GM12878 (cell line): Measurements from ENCODE around the gene CASTOR1. TPM values are rescaled to one million over a fixed set of nuclear protein-coding genes. Genes with fewer than 3 reads are reported as not detected.

Experiments
- ATAC-seq: fragments of 200-7000 bp; cut with Tn5 transposase; 3 replicates; pipeline ENCODE4 v1.9.1; 2020; ENCODE audit warnings: mild to moderate bottlenecking, moderate library complexity
- Bru-seq: library from RNA; stranded (reverse); fragments of 400-500 nt; gene quantifications from one replicate; lab custom pipeline; 2021; lab: Mats Ljungman, UMichigan
- BruChase-seq, 2 experiments: library from RNA; stranded (reverse); fragments of 400-500 nt; gene quantifications; one replicate each; lab custom pipeline; 2021; lab: Mats Ljungman, UMichigan
- BruUV-seq: library from RNA; stranded (reverse); fragments of 400-500 nt; replicated peaks from 2 replicates; lab custom pipeline; 2021; lab: Mats Ljungman, UMichigan
- CTCF ChIA-PET: fragments of 300-600 bp; sonication (Branson Sonifier 250); formaldehyde crosslinking; extraction: SDS; loops from one replicate; lab custom pipeline; 2021; ENCODE audit warnings: inconsistent platforms; lab: Yijun Ruan, JAX
- POLR2A ChIA-PET: fragments of 350-600 bp; formaldehyde crosslinking; extraction: SDS; loops from one replicate; lab custom pipeline; 2021; ENCODE audit warnings: inconsistent platforms; lab: Charles Lee
- RAD21 ChIA-PET: fragments of 300-600 bp; sonication (Branson Sonifier 250); formaldehyde crosslinking; loops from one replicate; lab custom pipeline; 2023; ENCODE audit warnings: antibody characterized with exemption; ENCODE audit not compliant: unreplicated experiment; lab: Charles Lee
- SMC1A ChIA-PET: fragments of 300-600 bp; sonication (Branson Sonifier 250); formaldehyde crosslinking; loops from one replicate; lab custom pipeline; 2023; ENCODE audit not compliant: unreplicated experiment, uncharacterized antibody; lab: Charles Lee
- DNase-seq: peaks from one replicate; pipeline ENCODE4 v3.0.0-alpha.2; 2011; ENCODE audit warnings: low read depth, low spot score
- FAIRE-seq: peaks from 3 replicates; lab custom pipeline; 2011; peaks lifted over from hg19 to GRCh38; lab: Jason Lieb, UNC
- H2AFZ ChIP-seq: 2 replicates; pipeline ENCODE4 v1.6.0; 2011; ENCODE audit warnings: low read depth, low read length, control low read depth; ENCODE audit not compliant: control insufficient read depth
- H3K27ac ChIP-seq: 2 replicates; pipeline ENCODE4 v1.5.1; 2011; ENCODE audit warnings: control low read depth; ENCODE audit not compliant: control insufficient read depth, insufficient read depth
- H3K27me3 ChIP-seq, 2 experiments: replicated peaks in 1 of 2; 2 replicates each; pipeline versions ENCODE4 v1.6.0 to v1.6.1; 2011; ENCODE audit warnings: low read length in 1 of 2; ENCODE audit not compliant: control insufficient read depth in 2 of 2, insufficient read depth in 2 of 2
- H3K36me3 ChIP-seq, 2 experiments: 2 replicates each; pipeline ENCODE4 v1.5.1; 2011; ENCODE audit warnings: low read length in 1 of 2; ENCODE audit not compliant: control insufficient read depth in 2 of 2, insufficient read depth in 2 of 2
- H3K4me1 ChIP-seq: 2 replicates; pipeline ENCODE4 v1.6.1; 2011; ENCODE audit warnings: mild to moderate bottlenecking, low read length, moderate library complexity, mixed read lengths; ENCODE audit not compliant: control insufficient read depth, insufficient read depth
- H3K4me2 ChIP-seq: 2 replicates; pipeline ENCODE4 v1.6.0; 2011; ENCODE audit warnings: control low read depth; ENCODE audit not compliant: control insufficient read depth, insufficient read depth
- H3K4me3 ChIP-seq: fragments of 200-600 bp; sonication (generic); 2 replicates; pipeline ENCODE4 v1.5.1; 2016
- H3K79me2 ChIP-seq: 2 replicates; pipeline ENCODE4 v1.6.0; 2011; ENCODE audit warnings: low read length; ENCODE audit not compliant: control insufficient read depth, insufficient read depth
- H3K9ac ChIP-seq: 2 replicates; pipeline ENCODE4 v1.8.0; 2011; ENCODE audit warnings: low read length, control low read depth, mixed read lengths; ENCODE audit not compliant: control insufficient read depth, insufficient read depth
- H3K9me3 ChIP-seq: replicated peaks from 3 replicates; pipeline ENCODE4 v1.5.1; 2011; ENCODE audit warnings: mild to moderate bottlenecking, low read length; ENCODE audit not compliant: control insufficient read depth, insufficient read depth
- H4K20me1 ChIP-seq: 2 replicates; pipeline ENCODE4 v1.6.0; 2011; ENCODE audit not compliant: control insufficient read depth, insufficient read depth
- IKZF2 ChIP-seq, 2 experiments: fragments of 450-650 bp; IDR thresholded peaks; 2 replicates each; pipeline ENCODE4 v1.6.1; 2017; ENCODE audit warnings: mild to moderate bottlenecking in 2 of 2, moderate library complexity in 2 of 2
- NR2F1 ChIP-seq: fragments of 450-650 bp; conservative IDR thresholded peaks from 2 replicates; pipeline ENCODE4 v1.6.1; 2017; ENCODE audit warnings: mild to moderate bottlenecking
- PAX8 ChIP-seq: fragments of 450-650 bp; IDR thresholded peaks from 2 replicates; pipeline ENCODE4 v1.6.1; 2017; ENCODE audit warnings: mild to moderate bottlenecking, moderate library complexity
- ZNF207 ChIP-seq: fragments of 450-650 bp; IDR thresholded peaks from 2 replicates; pipeline ENCODE4 v1.6.1; 2014; ENCODE audit warnings: antibody characterized with exemption, mild to moderate bottlenecking, borderline replicate concordance
- ZNF217 ChIP-seq: fragments of 450-650 bp; IDR thresholded peaks from 2 replicates; pipeline ENCODE4 v1.6.1; 2017; ENCODE audit warnings: antibody characterized with exemption, mild to moderate bottlenecking
- ZNF622 ChIP-seq: fragments of 450-650 bp; IDR thresholded peaks from 2 replicates; pipeline ENCODE4 v1.6.1; 2017; ENCODE audit warnings: mild to moderate bottlenecking, inconsistent platforms
- WGBS: methylation state at CpG from one replicate; pipeline ENCODE4 v1.1.6; 2016; ENCODE audit warnings: low lambda C conversion rate; ENCODE audit not compliant: insufficient replicate concordance, insufficient coverage; ENCODE audit errors: missing lambda C conversion rate; 5-methylcytosine and 5-hydroxymethylcytosine counted together
- in situ Hi-C: fragments of 300-500 bp; cut with MboI; formaldehyde crosslinking; loops from 9 replicates; pipeline ENCODE4 v1.14.3; 2018; ENCODE audit warnings: mixed read lengths
- intact Hi-C: fragments of 100-400 bp; cut with micrococcal nuclease; formaldehyde crosslinking; loops from one replicate; pipeline ENCODE4 v1.14.2; 2022; ENCODE audit not compliant: unreplicated experiment
- long read RNA-seq, 2 experiments: library from polyadenylated mRNA; unstranded; transcript quantifications; one replicate each; pipeline ENCODE4 v2.0.0, GENCODE V29; 2019 to 2020
- polyA minus RNA-seq, 3 experiments: library from RNA; depleted of rRNA, polyadenylated mRNA; stranded (reverse); fragments of >200 nt; gene quantifications; 2 replicates each; pipeline ENCODE4 v1.2.3, GENCODE V29; 2011
- polyA plus RNA-seq, 11 experiments: library from polyadenylated mRNA; depleted of rRNA in 4 of 11; unstranded in 6 of 11; stranded (reverse) in 5 of 11; fragments of >200 nt; fragmentation: Nextera tagmentation in 4 of 11; fragmentation: Illumina TruSeq in 1 of 11; extraction: Ambion mirVana in 4 of 11; extraction: Trizol in 1 of 11; gene quantifications; 1 replicate in 1 of 11; 2 replicates in 10 of 11; pipeline versions ENCODE4 v1.2.1 to v1.2.3, GENCODE V29; 2011 to 2016; ENCODE audit warnings: inconsistent platforms in 2 of 11, missing spikeins in 2 of 11, low read depth in 1 of 11
- total RNA-seq, 4 experiments: library from RNA; depleted of rRNA in 3 of 4; stranded (reverse); fragments of >200 nt in 3 of 4; fragmentation: Illumina TruSeq in 1 of 4; extraction: Trizol in 1 of 4; gene quantifications; 2 replicates each; pipeline versions ENCODE4 v1.2.1 to v1.2.3, GENCODE V29; 2013 to 2021
- TF ChIP-seq, protein P1 (sequence below): IDR thresholded peaks from 2 replicates; pipeline ENCODE4 v1.6.1; 2012; ENCODE audit warnings: mild to moderate bottlenecking, low read depth, low read length
- TF ChIP-seq, protein P2 (sequence below): IDR thresholded peaks from 2 replicates; pipeline ENCODE4 v1.6.1; 2011; ENCODE audit warnings: borderline replicate concordance, low read depth, mild to moderate bottlenecking, moderate library complexity, low read length; ENCODE audit not compliant: insufficient read depth, poor library complexity, severe bottlenecking
- TF ChIP-seq, protein P3 (sequence below): fragments of 450-650 bp; conservative IDR thresholded peaks from 2 replicates; pipeline ENCODE4 v1.6.1; 2017; ENCODE audit warnings: mild to moderate bottlenecking, moderate library complexity

Gene CASTOR1
- 3.6 and 4.4 TPM in 2 replicates for total RNA-seq (2013; cell fraction: nucleolus; rRNA removed)
- total RNA-seq (2014; rRNA removed) (5.3 and 5.9 TPM in 2 replicates), total RNA-seq (2014; rRNA removed; fragmentation: Illumina TruSeq; extraction: Trizol) (1.2 and 2.4 TPM in 2 replicates), total RNA-seq (2021) (6.0 and 9.1 TPM in 2 replicates), polyA plus RNA-seq (2011; rRNA removed) (0.65 and 1.6 TPM in 2 replicates), polyA plus RNA-seq (2014; fragmentation: Illumina TruSeq; extraction: Trizol) (0.25 and 1.9 TPM in 2 replicates), polyA plus RNA-seq (2014; fragmentation: Nextera tagmentation; extraction: Ambion mirVana) (1 to 10 TPM in 1 of 2 experiments, under 1 TPM in 1; 0.31 to 1.2 TPM), polyA plus RNA-seq (2014; rRNA removed) (5.5 and 6.3 TPM in 2 replicates), polyA plus RNA-seq (2016; fragmentation: Nextera tagmentation; extraction: Ambion mirVana) (1 to 10 TPM; 4.2 to 5.3 TPM), polyA minus RNA-seq (2011; rRNA and poly(A)+ RNA removed) (1.6 and 2.1 TPM in 2 replicates), Bru-seq, nascent RNA (percentile 45 among the genes with signal in this experiment), BruChase-seq, experiment 1, labeled RNA remaining after a 6-hour chase (percentile 38 among the genes with signal in this experiment), BruChase-seq, experiment 2, labeled RNA remaining after a 2-hour chase (percentile 48 among the genes with signal in this experiment)
- 1.9 TPM for polyA plus RNA-seq (2011; ENCODE audit: low read depth)
- polyA plus RNA-seq (2011; cell fraction: cytosol; rRNA removed) = 2.1 and 2.4 TPM in 2 replicates
- 8.4 and 11.5 TPM in 2 replicates for polyA plus RNA-seq (2011; cell fraction: nucleus; rRNA removed)
- polyA plus RNA-seq (2012) = 5.7 and 6.0 TPM in 2 replicates
- not detected in 2 replicates for polyA minus RNA-seq (2011; cell fraction: cytosol; rRNA and poly(A)+ RNA removed)
- 5.4 and 7.1 TPM in 2 replicates for polyA minus RNA-seq (2011; cell fraction: nucleus; rRNA and poly(A)+ RNA removed)
- long read RNA-seq, experiment 1, partial matches to known transcripts = 0 of 3 reads
- long read RNA-seq, experiment 1, other reads (novel, unspliced or antisense) = 1 of 3 reads
- long read RNA-seq, experiment 2, partial matches to known transcripts = 0 of 1 reads
- long read RNA-seq, experiment 2, other reads (novel, unspliced or antisense) = 0 of 1 reads

DNA sequence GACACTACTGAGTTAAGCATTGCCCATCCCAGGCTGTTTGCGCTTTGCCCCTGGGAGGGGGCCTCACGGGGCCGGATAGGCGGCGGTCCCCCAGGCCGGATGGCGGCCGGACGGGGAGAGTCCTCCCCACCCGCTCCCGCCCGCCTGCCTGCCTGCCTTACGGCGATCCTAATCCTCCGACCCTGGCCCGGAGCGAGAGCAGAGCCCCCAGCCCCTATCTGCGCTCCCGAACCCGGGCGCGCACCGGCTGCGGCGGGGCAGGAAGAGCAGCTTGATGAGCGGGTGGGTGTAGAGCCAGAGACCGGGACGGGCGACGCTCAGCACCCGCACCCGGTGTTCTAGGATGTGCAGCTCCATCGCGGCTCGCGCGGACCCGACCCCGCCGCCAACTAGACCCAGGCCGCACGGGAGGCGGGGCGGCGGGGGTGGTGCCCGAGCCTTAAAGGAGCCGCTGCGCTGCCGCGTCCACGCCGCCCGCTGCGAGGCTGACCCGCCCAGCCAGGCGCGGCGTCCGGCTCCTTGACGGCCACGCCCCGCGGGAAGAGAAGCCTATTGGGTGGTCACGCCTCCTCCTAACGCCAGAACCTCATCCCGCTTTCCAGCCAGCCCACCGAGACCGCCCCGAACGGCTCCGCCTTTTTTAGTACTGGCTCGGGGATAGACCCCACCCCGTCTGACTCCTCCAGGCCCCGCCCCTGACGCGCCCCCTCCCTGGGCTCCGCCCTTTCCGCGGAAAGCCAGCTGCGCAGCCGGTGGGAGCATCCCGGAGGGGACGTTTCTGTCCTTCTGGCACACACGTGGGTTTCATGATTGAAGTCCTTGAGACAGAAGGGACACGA is at the start of gene CASTOR1:
Gene CASTOR1, minus strand, starts transcription at position 365 of the 839 bp plus-strand sequence. Its CDS starts 8 bp downstream, at position 357.
- peak; percentile 83 for ATAC-seq
- H3K4me2 ChIP-seq = peak within 1 kb of the TSS; percentile 94
- ChIA-PET POLR2A (interaction anchor here (1.0 to 4.2 kb wide), 11 partner anchors 14 to 136 kb away, joined by 3 to 28 read pairs (median 4); partner anchors contain the start of genes MTFP1, RNF215, SF3A1 and TBC1D10A), CTCF (interaction anchor here (1.0 to 10.5 kb wide), 23 partner anchors 9 to 317 kb away, joined by 3 to 436 read pairs (median 12); partner anchors contain the start of genes CCDC157, MTFP1, RNF215 and SEC14L2), SMC1A (interaction anchor here (0.6 to 7.9 kb wide), 16 partner anchors 9 to 314 kb away, joined by 3 to 201 read pairs (median 6); partner anchors contain the start of genes CCDC157, RNF215, SF3A1 and TBC1D10A), RAD21 (interaction anchor here (0.9 to 6.2 kb wide), 19 partner anchors 12 to 197 kb away, joined by 3 to 277 read pairs (median 11); partner anchors contain the start of genes CCDC157, MTFP1, RNF215 and SF3A1)
- no peaks in the 10 kb centered on the region for H3K27me3 ChIP-seq
- under 1% methylated on average over 76 of the region's 85 CpGs for WGBS
- peak within 1 kb of the TSS; percentile 74 for H2AFZ ChIP-seq
- peak; percentile 72 for FAIRE-seq
- no peak for DNase-seq
- no peaks in the 10 kb centered on the region for H4K20me1 ChIP-seq
- peaks cover 25% of the 10 kb centered on the region for H3K4me1 ChIP-seq
- H3K79me2 ChIP-seq = no peaks in the 10 kb centered on the region
- H3K36me3 ChIP-seq = peaks cover 0 to 17% of the 10 kb centered on the region in 2 experiments; a peak in 2 of 4 replicates
- in situ Hi-C loops (loop anchor here (5.0 kb wide), 1 partner anchor 98 kb away; the partner anchor contains the start of gene RNF215), intact Hi-C loops (loop anchor here (2.0 to 10.0 kb wide), 5 partner anchors 17 to 195 kb away; partner anchors contain the start of genes CCDC157, SF3A1 and TBC1D10A)
- peak within 1 kb of the TSS; percentile 55 for H3K27ac ChIP-seq
- no peaks in the 10 kb centered on the region for H3K9me3 ChIP-seq
- no TSS peak for BruUV-seq
- peak within 1 kb of the TSS; percentile 68 for H3K9ac ChIP-seq
- peak within 1 kb of the TSS; percentile 74 for H3K4me3 ChIP-seq
- TF ChIP-seq, protein P1, sequence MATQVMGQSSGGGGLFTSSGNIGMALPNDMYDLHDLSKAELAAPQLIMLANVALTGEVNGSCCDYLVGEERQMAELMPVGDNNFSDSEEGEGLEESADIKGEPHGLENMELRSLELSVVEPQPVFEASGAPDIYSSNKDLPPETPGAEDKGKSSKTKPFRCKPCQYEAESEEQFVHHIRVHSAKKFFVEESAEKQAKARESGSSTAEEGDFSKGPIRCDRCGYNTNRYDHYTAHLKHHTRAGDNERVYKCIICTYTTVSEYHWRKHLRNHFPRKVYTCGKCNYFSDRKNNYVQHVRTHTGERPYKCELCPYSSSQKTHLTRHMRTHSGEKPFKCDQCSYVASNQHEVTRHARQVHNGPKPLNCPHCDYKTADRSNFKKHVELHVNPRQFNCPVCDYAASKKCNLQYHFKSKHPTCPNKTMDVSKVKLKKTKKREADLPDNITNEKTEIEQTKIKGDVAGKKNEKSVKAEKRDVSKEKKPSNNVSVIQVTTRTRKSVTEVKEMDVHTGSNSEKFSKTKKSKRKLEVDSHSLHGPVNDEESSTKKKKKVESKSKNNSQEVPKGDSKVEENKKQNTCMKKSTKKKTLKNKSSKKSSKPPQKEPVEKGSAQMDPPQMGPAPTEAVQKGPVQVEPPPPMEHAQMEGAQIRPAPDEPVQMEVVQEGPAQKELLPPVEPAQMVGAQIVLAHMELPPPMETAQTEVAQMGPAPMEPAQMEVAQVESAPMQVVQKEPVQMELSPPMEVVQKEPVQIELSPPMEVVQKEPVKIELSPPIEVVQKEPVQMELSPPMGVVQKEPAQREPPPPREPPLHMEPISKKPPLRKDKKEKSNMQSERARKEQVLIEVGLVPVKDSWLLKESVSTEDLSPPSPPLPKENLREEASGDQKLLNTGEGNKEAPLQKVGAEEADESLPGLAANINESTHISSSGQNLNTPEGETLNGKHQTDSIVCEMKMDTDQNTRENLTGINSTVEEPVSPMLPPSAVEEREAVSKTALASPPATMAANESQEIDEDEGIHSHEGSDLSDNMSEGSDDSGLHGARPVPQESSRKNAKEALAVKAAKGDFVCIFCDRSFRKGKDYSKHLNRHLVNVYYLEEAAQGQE = no peak
- TF ChIP-seq PAX8 = no peak
- no peak for TF ChIP-seq ZNF622
- peak in 1 of 2 experiments; percentile 48; a peak in 2 of 4 replicates for TF ChIP-seq IKZF2 (IDR thresholded peaks at IDR 0.05)
- TF ChIP-seq, protein P2, sequence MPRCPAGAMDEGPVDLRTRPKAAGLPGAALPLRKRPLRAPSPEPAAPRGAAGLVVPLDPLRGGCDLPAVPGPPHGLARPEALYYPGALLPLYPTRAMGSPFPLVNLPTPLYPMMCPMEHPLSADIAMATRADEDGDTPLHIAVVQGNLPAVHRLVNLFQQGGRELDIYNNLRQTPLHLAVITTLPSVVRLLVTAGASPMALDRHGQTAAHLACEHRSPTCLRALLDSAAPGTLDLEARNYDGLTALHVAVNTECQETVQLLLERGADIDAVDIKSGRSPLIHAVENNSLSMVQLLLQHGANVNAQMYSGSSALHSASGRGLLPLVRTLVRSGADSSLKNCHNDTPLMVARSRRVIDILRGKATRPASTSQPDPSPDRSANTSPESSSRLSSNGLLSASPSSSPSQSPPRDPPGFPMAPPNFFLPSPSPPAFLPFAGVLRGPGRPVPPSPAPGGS = peak; percentile 68
- TF ChIP-seq ZNF207 = 0 out of 2 replicates have a peak, but pooled peaks have one; percentile 35
- 0 out of 2 replicates have a peak, but pooled peaks have one; percentile 26 for TF ChIP-seq NR2F1
- no peak for TF ChIP-seq ZNF217
- TF ChIP-seq, protein P3, sequence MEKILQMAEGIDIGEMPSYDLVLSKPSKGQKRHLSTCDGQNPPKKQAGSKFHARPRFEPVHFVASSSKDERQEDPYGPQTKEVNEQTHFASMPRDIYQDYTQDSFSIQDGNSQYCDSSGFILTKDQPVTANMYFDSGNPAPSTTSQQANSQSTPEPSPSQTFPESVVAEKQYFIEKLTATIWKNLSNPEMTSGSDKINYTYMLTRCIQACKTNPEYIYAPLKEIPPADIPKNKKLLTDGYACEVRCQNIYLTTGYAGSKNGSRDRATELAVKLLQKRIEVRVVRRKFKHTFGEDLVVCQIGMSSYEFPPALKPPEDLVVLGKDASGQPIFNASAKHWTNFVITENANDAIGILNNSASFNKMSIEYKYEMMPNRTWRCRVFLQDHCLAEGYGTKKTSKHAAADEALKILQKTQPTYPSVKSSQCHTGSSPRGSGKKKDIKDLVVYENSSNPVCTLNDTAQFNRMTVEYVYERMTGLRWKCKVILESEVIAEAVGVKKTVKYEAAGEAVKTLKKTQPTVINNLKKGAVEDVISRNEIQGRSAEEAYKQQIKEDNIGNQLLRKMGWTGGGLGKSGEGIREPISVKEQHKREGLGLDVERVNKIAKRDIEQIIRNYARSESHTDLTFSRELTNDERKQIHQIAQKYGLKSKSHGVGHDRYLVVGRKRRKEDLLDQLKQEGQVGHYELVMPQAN = peak; percentile 81
